ENCODE measurements around the gene CCN5. TPM values are rescaled to one million over a fixed set of nuclear protein-coding genes. Genes with fewer than 3 reads are reported as not detected.

The CCN5 gene
- total and polyA plus RNA-seq, 2 of the 8 experiments (the other 6 are each of a cell fraction or from before 2014, with no cell fraction given) = not detected

- Histone ChIP-seq H3K23ac (ENCODE audit: insufficient read length) (no peak overlapping the region), H3K23me2 (ENCODE audit: low read depth, low read length) (no peaks in the 10 kb centered on the region), H3K79me1 (ENCODE audit: low read depth, low read length) (no peaks in the 10 kb centered on the region), H2BK15ac (ENCODE audit: low read length) (no peak overlapping the region), H3K9me3 (ENCODE audit: insufficient read depth in 2 of 2, low read depth in 1 of 2, low read length in 1 of 2) (no peaks in the 10 kb centered on the region), H2BK120ac (replicated peaks; ENCODE audit: low read depth, low read length) (no peak overlapping the region), H3K4me2 (ENCODE audit: insufficient read depth in 1 of 2, low read depth in 2 of 2, low read length in 2 of 2) (no peak overlapping the region), H4K91ac (replicated peaks; ENCODE audit: insufficient read length, low read length) (no peak overlapping the region), H3K4me3 (ENCODE audit: extremely low read depth in 1 of 4, insufficient read depth in 2 of 4, low read depth in 3 of 4, low read length in 4 of 4) (no peak overlapping the region), H3K27me3 (replicated peaks in 1 of 4; ENCODE audit: control insufficient read depth in 3 of 4, extremely low read depth in 1 of 4, insufficient read depth in 3 of 4, low read length in 3 of 4) (no peaks in the 10 kb centered on the region), H3K4ac (replicated peaks; ENCODE audit: insufficient read length, low read depth, low read length) (no peak overlapping the region), H2BK5ac (ENCODE audit: low read depth, low read length) (no peak overlapping the region), H4K5ac (ENCODE audit: insufficient read length, low read depth, low read length) (no peak overlapping the region), H4K20me1 (replicated peaks in 1 of 2; ENCODE audit: control insufficient read depth in 1 of 2, insufficient read depth in 2 of 2, low read length in 2 of 2) (no peaks in the 10 kb centered on the region), H3K27ac (ENCODE audit: low read depth, low read length) (no peak overlapping the region), H2BK12ac (ENCODE audit: low read depth, low read length) (no peak overlapping the region), H3K56ac (replicated peaks; ENCODE audit: insufficient read length, low read depth, low read length) (no peak overlapping the region), H2AK5ac (ENCODE audit: low read depth, low read length) (no peak overlapping the region), H3K4me1 (replicated peaks in 1 of 4; ENCODE audit: control insufficient read depth in 3 of 4, insufficient read depth in 4 of 4, low read length in 3 of 4) (no peaks in the 10 kb centered on the region; a peak in 3 of 7 replicates), H3K9ac (replicated peaks in 1 of 4; ENCODE audit: extremely low read depth in 1 of 4, low read depth in 3 of 4, low read length in 3 of 4) (no peak overlapping the region), H3K36me3 (ENCODE audit: control insufficient read depth in 2 of 4, insufficient read depth in 4 of 4, low read length in 3 of 4) (no peaks in the 10 kb centered on the region), H3K14ac (ENCODE audit: insufficient read length) (no peak overlapping the region), H2BK20ac (ENCODE audit: low read length) (no peak overlapping the region), H4K8ac (ENCODE audit: extremely low read depth, insufficient read depth, low read length) (no peak overlapping the region), H3K18ac (ENCODE audit: extremely low read depth, low read length) (no peak overlapping the region), H3K79me2 (ENCODE audit: control insufficient read depth in 1 of 2, insufficient read depth in 2 of 2, low read length in 2 of 2) (no peaks in the 10 kb centered on the region), H2AFZ (ENCODE audit: low read length) (no peak overlapping the region)
- CTCF ChIA-PET (ENCODE audit: partially characterized antibody) = interaction anchor here (0.9 to 3.6 kb wide), 6 partner anchors 9 to 37 kb away, joined by 3 to 13 read pairs (median 4); no protein-coding TSS in a partner anchor
- DNase-seq (ENCODE audit: low read depth in 1 of 2, low spot score in 2 of 2) (no peak), FAIRE-seq (no peak)
- TF ChIP-seq TAF7 (optimal IDR thresholded peaks at IDR 0.05; ENCODE audit: borderline replicate concordance, low read depth, low read length) (no peak), NANOG (IDR thresholded peaks at IDR 0.05; ENCODE audit: insufficient read depth, low read depth, low read length, poor library complexity, severe bottlenecking) (no peak), SP2 (IDR thresholded peaks at IDR 0.05; ENCODE audit: low read length) (no peak), SIN3A (conservative IDR thresholded peaks at IDR 0.05 in 1 of 2, IDR thresholded peaks at IDR 0.05 in 1 of 2; ENCODE audit: low read depth in 1 of 2, low read length in 2 of 2) (no peak), CBX8 (IDR thresholded peaks at IDR 0.05; ENCODE audit: borderline replicate concordance, low read depth, low read length) (no peak), RAD21 (IDR thresholded peaks at IDR 0.05 in 1 of 2, conservative IDR thresholded peaks at IDR 0.05 in 1 of 2; ENCODE audit: low read depth in 2 of 2, low read length in 2 of 2) (no peak), ATF3 (IDR thresholded peaks at IDR 0.05; ENCODE audit: insufficient read depth, low read depth, low read length) (no peak), TBP (IDR thresholded peaks at IDR 0.05; ENCODE audit: low read depth, low read length) (no peak)
- TF ChIP-seq, protein P1, sequence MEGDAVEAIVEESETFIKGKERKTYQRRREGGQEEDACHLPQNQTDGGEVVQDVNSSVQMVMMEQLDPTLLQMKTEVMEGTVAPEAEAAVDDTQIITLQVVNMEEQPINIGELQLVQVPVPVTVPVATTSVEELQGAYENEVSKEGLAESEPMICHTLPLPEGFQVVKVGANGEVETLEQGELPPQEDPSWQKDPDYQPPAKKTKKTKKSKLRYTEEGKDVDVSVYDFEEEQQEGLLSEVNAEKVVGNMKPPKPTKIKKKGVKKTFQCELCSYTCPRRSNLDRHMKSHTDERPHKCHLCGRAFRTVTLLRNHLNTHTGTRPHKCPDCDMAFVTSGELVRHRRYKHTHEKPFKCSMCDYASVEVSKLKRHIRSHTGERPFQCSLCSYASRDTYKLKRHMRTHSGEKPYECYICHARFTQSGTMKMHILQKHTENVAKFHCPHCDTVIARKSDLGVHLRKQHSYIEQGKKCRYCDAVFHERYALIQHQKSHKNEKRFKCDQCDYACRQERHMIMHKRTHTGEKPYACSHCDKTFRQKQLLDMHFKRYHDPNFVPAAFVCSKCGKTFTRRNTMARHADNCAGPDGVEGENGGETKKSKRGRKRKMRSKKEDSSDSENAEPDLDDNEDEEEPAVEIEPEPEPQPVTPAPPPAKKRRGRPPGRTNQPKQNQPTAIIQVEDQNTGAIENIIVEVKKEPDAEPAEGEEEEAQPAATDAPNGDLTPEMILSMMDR (IDR thresholded peaks at IDR 0.05; ENCODE audit: control extremely low read depth in 1 of 3, insufficient read depth in 1 of 3, low read depth in 1 of 3, low read length in 3 of 3) = no peak
- POLR2A ChIA-PET (ENCODE audit: partially characterized antibody) = interaction anchor here (1.5 kb wide), 1 partner anchor 10 kb away, joined by 3 read pairs; no protein-coding TSS in a partner anchor
- 93% methylated on average over 7 of the region's 8 CpGs; no CpG with 5 or more reads in 1 of the 2 experiments for WGBS, 2 experiments (ENCODE audit: extremely low coverage in 1 of 2, insufficient coverage in 1 of 2, insufficient read length in 1 of 2, insufficient replicate concordance in 2 of 2, low coverage in 1 of 2, low lambda C conversion rate in 2 of 2, missing lambda C conversion rate in 1 of 2)
Measured at GRCh38 chr20:44711237-44711636, 3.9 kb upstream of the CCN5 start.

Measured in H1 (cell line).